H1 (cell line): Measurements from ENCODE around the gene KIAA1671. TPM values are rescaled to one million over a fixed set of nuclear protein-coding genes. Genes with fewer than 3 reads are reported as not detected.

Experiments used
- CTCF ChIA-PET: fragments of 300-600 bp; sonication (Branson Sonifier 250); formaldehyde crosslinking; loops from one replicate; lab custom pipeline; 2021; ENCODE audit not compliant: partially characterized antibody; lab: Charles Lee
- POLR2A ChIA-PET: fragments of 300-600 bp; sonication (Branson Sonifier 250); formaldehyde crosslinking; loops from one replicate; lab custom pipeline; 2021; ENCODE audit warnings: inconsistent platforms; ENCODE audit not compliant: partially characterized antibody; lab: Charles Lee
- DNase-seq, 2 experiments: peaks; one replicate each; pipeline versions ENCODE4 v3.0.0 to v3.0.0-alpha.2; 2010 to 2022; ENCODE audit warnings: low spot score in 2 of 2, low read depth in 1 of 2, mixed read lengths in 1 of 2
- FAIRE-seq: peaks from 2 replicates; lab custom pipeline; 2011; peaks lifted over from hg19 to GRCh38; lab: Jason Lieb, UNC
- H2AFZ ChIP-seq: 2 replicates; pipeline ENCODE4 v1.8.1; 2012; ENCODE audit warnings: low read length, inconsistent platforms
- H2AK5ac ChIP-seq: 2 replicates; pipeline ENCODE4 v1.6.1; 2013; ENCODE audit warnings: low read depth, low read length
- H2BK120ac ChIP-seq: replicated peaks from 2 replicates; pipeline ENCODE3; 2013; ENCODE audit warnings: low read depth, low read length, inconsistent platforms
- H2BK12ac ChIP-seq: 2 replicates; pipeline ENCODE4 v1.6.1; 2013; ENCODE audit warnings: low read depth, low read length
- H2BK15ac ChIP-seq: 2 replicates; pipeline ENCODE4 v1.6.1; 2013; ENCODE audit warnings: low read length
- H2BK20ac ChIP-seq: 2 replicates; pipeline ENCODE4 v1.6.1; 2013; ENCODE audit warnings: low read length
- H2BK5ac ChIP-seq: 2 replicates; pipeline ENCODE4 v1.6.1; 2013; ENCODE audit warnings: low read depth, low read length
- H3K14ac ChIP-seq: 2 replicates; pipeline ENCODE4 v1.6.1; 2013; ENCODE audit warnings: inconsistent platforms; ENCODE audit not compliant: insufficient read length
- H3K18ac ChIP-seq: 2 replicates; pipeline ENCODE4 v1.6.1; 2013; ENCODE audit warnings: low read length; ENCODE audit errors: extremely low read depth
- H3K23ac ChIP-seq: 2 replicates; pipeline ENCODE4 v1.6.1; 2013; ENCODE audit warnings: inconsistent platforms; ENCODE audit not compliant: insufficient read length
- H3K23me2 ChIP-seq: 2 replicates; pipeline ENCODE4 v1.6.1; 2013; ENCODE audit warnings: low read depth, low read length
- H3K27ac ChIP-seq: 2 replicates; pipeline ENCODE4 v1.6.1; 2011; ENCODE audit warnings: low read depth, low read length, inconsistent platforms
- H3K27me3 ChIP-seq, 4 experiments: replicated peaks in 1 of 4; 1 replicate in 1 of 4; 2 replicates in 3 of 4; pipeline versions ENCODE4 v1.6.1 to v1.8.1; 2011 to 2013; ENCODE audit warnings: low read length in 3 of 4, mild to moderate bottlenecking in 3 of 4, inconsistent platforms in 2 of 4, mixed read lengths in 2 of 4, moderate library complexity in 1 of 4; ENCODE audit not compliant: control insufficient read depth in 3 of 4, insufficient read depth in 3 of 4; ENCODE audit errors: extremely low read depth in 1 of 4
- H3K36me3 ChIP-seq, 4 experiments: 2 replicates each; pipeline versions ENCODE4 v1.6.1 to v1.8.1; 2011 to 2013; ENCODE audit warnings: mild to moderate bottlenecking in 4 of 4, low read length in 3 of 4, moderate library complexity in 2 of 4, control low read depth in 1 of 4, inconsistent platforms in 1 of 4; ENCODE audit not compliant: insufficient read depth in 4 of 4, control insufficient read depth in 2 of 4
- H3K4ac ChIP-seq: replicated peaks from 2 replicates; pipeline ENCODE3; 2013; ENCODE audit warnings: low read length, low read depth, mixed read lengths, inconsistent platforms; ENCODE audit not compliant: insufficient read length
- H3K4me1 ChIP-seq, 4 experiments: replicated peaks in 1 of 4; 1 replicate in 1 of 4; 2 replicates in 3 of 4; pipeline versions ENCODE4 v1.6.1 to v1.8.1; 2011 to 2013; ENCODE audit warnings: low read length in 3 of 4, inconsistent platforms in 2 of 4, mixed read lengths in 1 of 4; ENCODE audit not compliant: insufficient read depth in 4 of 4, control insufficient read depth in 3 of 4
- H3K4me2 ChIP-seq, 2 experiments: 2 replicates each; pipeline versions ENCODE4 v1.6.1 to v1.8.1; 2011 to 2013; ENCODE audit warnings: low read depth in 2 of 2, low read length in 2 of 2, control low read depth in 1 of 2, inconsistent platforms in 1 of 2, mild to moderate bottlenecking in 1 of 2; ENCODE audit not compliant: insufficient read depth in 1 of 2
- H3K4me3 ChIP-seq, 4 experiments: fragments of 200-600, 300-600 bp in 1 of 4; sonication (generic), shearing (Covaris generic), sonication (Bioruptor Twin) in 1 of 4; 2 replicates each; pipeline versions ENCODE4 v1.5.1 to v1.8.1; 2011 to 2016; ENCODE audit warnings: low read length in 4 of 4, low read depth in 3 of 4, control low read depth in 2 of 4, inconsistent platforms in 2 of 4, mild to moderate bottlenecking in 2 of 4, mixed read lengths in 1 of 4, moderate library complexity in 1 of 4; ENCODE audit not compliant: insufficient read depth in 2 of 4; ENCODE audit errors: extremely low read depth in 1 of 4
- H3K56ac ChIP-seq: replicated peaks from 2 replicates; pipeline ENCODE3; 2013; ENCODE audit warnings: low read depth, mild to moderate bottlenecking, mixed read lengths, low read length, inconsistent platforms; ENCODE audit not compliant: insufficient read length
- H3K79me1 ChIP-seq: 2 replicates; pipeline ENCODE4 v1.6.1; 2013; ENCODE audit warnings: low read depth, low read length, control low read depth
- H3K79me2 ChIP-seq, 2 experiments: 2 replicates each; pipeline versions ENCODE4 v1.6.1 to v1.8.1; 2012 to 2013; ENCODE audit warnings: low read length in 2 of 2, mild to moderate bottlenecking in 2 of 2, inconsistent platforms in 1 of 2; ENCODE audit not compliant: insufficient read depth in 2 of 2, control insufficient read depth in 1 of 2
- H3K9ac ChIP-seq, 4 experiments: replicated peaks in 1 of 4; 1 replicate in 1 of 4; 2 replicates in 3 of 4; pipeline versions ENCODE4 v1.6.1 to v1.8.1; 2011 to 2013; ENCODE audit warnings: low read depth in 3 of 4, low read length in 3 of 4, control low read depth in 2 of 4, mild to moderate bottlenecking in 2 of 4, moderate library complexity in 2 of 4, inconsistent platforms in 1 of 4; ENCODE audit errors: extremely low read depth in 1 of 4
- H3K9me3 ChIP-seq, 2 experiments: 2 replicates each; pipeline versions ENCODE4 v1.6.1 to v1.8.1; 2012 to 2013; ENCODE audit warnings: mild to moderate bottlenecking in 2 of 2, moderate library complexity in 2 of 2, control low read depth in 1 of 2, inconsistent platforms in 1 of 2, low read depth in 1 of 2, low read length in 1 of 2, mixed read lengths in 1 of 2; ENCODE audit not compliant: insufficient read depth in 2 of 2
- H4K20me1 ChIP-seq, 2 experiments: replicated peaks in 1 of 2; 2 replicates each; pipeline versions ENCODE3 to v1.8.1; 2011 to 2013; ENCODE audit warnings: inconsistent platforms in 2 of 2, low read length in 2 of 2, mild to moderate bottlenecking in 1 of 2; ENCODE audit not compliant: insufficient read depth in 2 of 2, control insufficient read depth in 1 of 2
- H4K5ac ChIP-seq: 2 replicates; pipeline ENCODE4 v1.6.1; 2013; ENCODE audit warnings: low read length, low read depth, mixed read lengths, inconsistent platforms; ENCODE audit not compliant: insufficient read length
- H4K8ac ChIP-seq: 2 replicates; pipeline ENCODE4 v1.8.0; 2013; ENCODE audit warnings: mild to moderate bottlenecking, moderate library complexity, low read length, inconsistent platforms; ENCODE audit not compliant: insufficient read depth; ENCODE audit errors: extremely low read depth
- H4K91ac ChIP-seq: replicated peaks from 2 replicates; pipeline ENCODE3; 2013; ENCODE audit warnings: low read length, mixed read lengths, inconsistent platforms; ENCODE audit not compliant: insufficient read length
- CBX5 ChIP-seq: fragments of 300-800, 300-1000 bp; sonication (generic); IDR thresholded peaks from 2 replicates; pipeline ENCODE4 v1.7.1; 2016; ENCODE audit warnings: antibody characterized with exemption, low read length, low read depth
- CHD2 ChIP-seq: IDR thresholded peaks from 2 replicates; pipeline ENCODE4 v1.6.1; 2012; ENCODE audit warnings: low read length, improper control_type of control experiment
- EZH2 ChIP-seq: fragments of 200-600 bp; sonication (generic); IDR thresholded peaks from 2 replicates; pipeline ENCODE4 v1.7.1; 2012; ENCODE audit warnings: low read depth, mild to moderate bottlenecking, moderate library complexity, low read length, inconsistent platforms; ENCODE audit not compliant: severe bottlenecking
- GABPA ChIP-seq: IDR thresholded peaks from 2 replicates; pipeline ENCODE4 v1.6.1; 2011; ENCODE audit warnings: mild to moderate bottlenecking, low read length, moderate library complexity, borderline replicate concordance; ENCODE audit not compliant: insufficient read depth
- GTF2F1 ChIP-seq: IDR thresholded peaks from 2 replicates; pipeline ENCODE4 v1.6.1; 2012; ENCODE audit warnings: low read depth, low read length, improper control_type of control experiment, borderline replicate concordance
- JUN ChIP-seq: IDR thresholded peaks from 2 replicates; pipeline ENCODE4 v1.6.1; 2011; ENCODE audit warnings: low read depth, mild to moderate bottlenecking, improper control_type of control experiment, low read length
- JUND ChIP-seq: IDR thresholded peaks from 2 replicates; pipeline ENCODE4 v1.6.1; 2011; ENCODE audit warnings: mild to moderate bottlenecking, improper control_type of control experiment, low read length
- KDM4A ChIP-seq: IDR thresholded peaks from one replicate; pipeline ENCODE4 v1.7.1; 2012; ENCODE audit warnings: low read depth, mild to moderate bottlenecking, moderate library complexity, low read length, inconsistent platforms; ENCODE audit not compliant: severe bottlenecking
- KDM5A ChIP-seq: fragments of 200-600 bp; IDR thresholded peaks from 2 replicates; pipeline ENCODE4 v1.7.1; 2012; ENCODE audit warnings: mild to moderate bottlenecking, low read length, inconsistent platforms, mixed read lengths
- PHF8 ChIP-seq: fragments of 200-600 bp; sonication (generic); conservative IDR thresholded peaks from 2 replicates; pipeline ENCODE4 v1.7.1; 2012; ENCODE audit warnings: low read depth, mild to moderate bottlenecking, inconsistent platforms, low read length, moderate library complexity
- SRF ChIP-seq: IDR thresholded peaks from 2 replicates; pipeline ENCODE4 v1.6.1; 2011; ENCODE audit warnings: mild to moderate bottlenecking, low read depth, low read length, moderate library complexity
- TAF1 ChIP-seq: IDR thresholded peaks from 2 replicates; pipeline ENCODE4 v1.6.1; 2011; ENCODE audit warnings: mild to moderate bottlenecking, low read depth, low read length
- TAF7 ChIP-seq: optimal IDR thresholded peaks from 2 replicates; pipeline ENCODE3; 2011; ENCODE audit warnings: low read depth, mild to moderate bottlenecking, inconsistent platforms, low read length, moderate library complexity, borderline replicate concordance
- USF2 ChIP-seq: IDR thresholded peaks from 2 replicates; pipeline ENCODE4 v1.6.1; 2011; ENCODE audit warnings: low read length, improper control_type of control experiment
- WGBS, 2 experiments: shearing (Covaris generic) in 1 of 2; methylation state at CpG; one replicate each; pipeline versions ENCODE4 v1.1.6 to v1.1.7; 2013 to 2015; ENCODE audit warnings: low lambda C conversion rate in 2 of 2, mixed read lengths in 2 of 2, inconsistent platforms in 1 of 2, low coverage in 1 of 2, missing lambda C conversion rate in 1 of 2; ENCODE audit not compliant: insufficient replicate concordance in 2 of 2, insufficient coverage in 1 of 2, insufficient read length in 1 of 2; ENCODE audit errors: extremely low coverage in 1 of 2, missing lambda C conversion rate in 1 of 2; 5-methylcytosine and 5-hydroxymethylcytosine counted together
- polyA plus RNA-seq, 7 experiments: library from polyadenylated mRNA; depleted of rRNA in 3 of 7; stranded (reverse) in 5 of 7; unstranded in 2 of 7; fragments of >200 nt in 5 of 7; fragments of 200-250 nt in 2 of 7; gene quantifications; 1 replicate in 5 of 7; 2 replicates in 1 of 7; 4 replicates in 1 of 7; pipeline versions ENCODE4 v1.2.1 to v1.2.3, GENCODE V29; 2011 to 2013; ENCODE audit warnings: missing spikeins in 2 of 7, mixed read lengths in 2 of 7
- total RNA-seq: library from RNA; stranded (reverse); fragmentation: NEBNext Ultra II Directional; extraction: Animal tissue kit (Norgen Biotek cat#: 25700); gene quantifications from 2 replicates; pipeline ENCODE4 v1.2.1, GENCODE V29; 2021

The KIAA1671 gene
- total and polyA plus RNA-seq, 2 of the 8 experiments (the other 6 are each of a cell fraction or from before 2014, with no cell fraction given): 6.4 to 23.9 TPM

GRCh38 chr22:25221790-25222189 is 269.3 kb downstream of the KIAA1671 start:
- H2BK5ac ChIP-seq: no peak overlapping the region
- no peaks in the 10 kb centered on the region for H3K79me2 ChIP-seq
- DNase-seq (no peak), FAIRE-seq (no peak)
- CTCF ChIA-PET: interaction anchor here (0.7 kb wide), 1 partner anchor 11 kb away, joined by 3 read pairs; no protein-coding TSS in a partner anchor
- no peak overlapping the region for H2BK20ac ChIP-seq
- H3K79me1 ChIP-seq: no peaks in the 10 kb centered on the region
- H3K4me1 ChIP-seq: no peaks in the 10 kb centered on the region
- no peaks in the 10 kb centered on the region for H3K36me3 ChIP-seq
- H2AFZ ChIP-seq: no peak overlapping the region
- H2AK5ac ChIP-seq: no peak overlapping the region
- no peak overlapping the region for H3K4me3 ChIP-seq
- no peak overlapping the region for H3K4ac ChIP-seq
- no peaks in the 10 kb centered on the region for H3K23me2 ChIP-seq
- no peak overlapping the region for H3K56ac ChIP-seq
- H4K8ac ChIP-seq: no peak overlapping the region
- no peaks in the 10 kb centered on the region for H3K9me3 ChIP-seq
- H3K27me3 ChIP-seq: peaks cover 0 to 4% (median 0%) of the 10 kb centered on the region in 4 experiments; a peak in 2 of 7 replicates
- H2BK15ac ChIP-seq: no peak overlapping the region
- no peak overlapping the region for H3K27ac ChIP-seq
- POLR2A ChIA-PET: no interaction called here
- WGBS, 2 experiments: 86% methylated on average over 8 of the region's 8 CpGs; no CpG with 5 or more reads in 1 of the 2 experiments
- no peaks in the 10 kb centered on the region for H4K20me1 ChIP-seq
- no peak overlapping the region for H3K14ac ChIP-seq
- no peak overlapping the region for H4K91ac ChIP-seq
- no peak overlapping the region for H3K4me2 ChIP-seq
- H3K18ac ChIP-seq: no peak overlapping the region
- H2BK120ac ChIP-seq: no peak overlapping the region
- H3K23ac ChIP-seq: no peak overlapping the region
- no peak overlapping the region for H3K9ac ChIP-seq
- H2BK12ac ChIP-seq: no peak overlapping the region
- no peak overlapping the region for H4K5ac ChIP-seq
- TF ChIP-seq SRF: no peak
- TF ChIP-seq TAF1: no peak
- no peak for TF ChIP-seq GTF2F1
- no peak for TF ChIP-seq KDM5A
- TF ChIP-seq PHF8: no peak
- TF ChIP-seq TAF7: no peak
- TF ChIP-seq GABPA: no peak
- no peak for TF ChIP-seq CBX5
- no peak for TF ChIP-seq EZH2
- no peak for TF ChIP-seq JUN
- no peak for TF ChIP-seq KDM4A
- TF ChIP-seq JUND: no peak
- TF ChIP-seq USF2: no peak
- no peak for TF ChIP-seq CHD2
